HEK293 (cell line): Measurements from ENCODE around the gene OR2D3.
"Not testable (repeated sequence)": the region's sequence is repeated elsewhere in the genome, so short reads cannot be mapped to it uniquely, and the experiment has no call there.

Source experiments
- CTCF ChIA-PET: fragments of 350-600 bp; formaldehyde crosslinking; extraction: SDS; loops from one replicate; lab custom pipeline; 2021; ENCODE audit warnings: antibody characterized with exemption; lab: Yijun Ruan, JAX
- POLR2A ChIA-PET: fragments of 300-600 bp; formaldehyde crosslinking; extraction: SDS; loops from one replicate; lab custom pipeline; 2020; ENCODE audit warnings: antibody characterized with exemption, inconsistent platforms; lab: Yijun Ruan, JAX
- H3K27ac ChIP-seq: fragments of 200-500 bp; sonication (Bioruptor generic); 2 replicates; pipeline ENCODE4 v1.5.1; 2014; ENCODE audit warnings: low read depth, low read length, control low read depth, inconsistent platforms; ENCODE audit errors: extremely low read depth
- H3K36me3 ChIP-seq, 2 experiments: fragments of 200-500 bp in 1 of 2; sonication (Bioruptor generic) in 1 of 2; 1 replicate in 1 of 2; 2 replicates in 1 of 2; pipeline ENCODE4 v1.5.1; 2014 to 2017; ENCODE audit warnings: inconsistent platforms in 2 of 2, low read length in 2 of 2; ENCODE audit not compliant: control insufficient read depth in 2 of 2, insufficient read depth in 1 of 2
- H3K4me1 ChIP-seq: fragments of 200-500 bp; sonication (Bioruptor generic); 2 replicates; pipeline ENCODE4 v1.5.1; 2014; ENCODE audit warnings: mild to moderate bottlenecking, low read length, inconsistent platforms; ENCODE audit not compliant: control insufficient read depth, insufficient read depth
- H3K4me3 ChIP-seq: 2 replicates; pipeline ENCODE4 v1.5.1; 2011; ENCODE audit warnings: low read depth, mild to moderate bottlenecking, control low read depth, low read length, moderate library complexity
- H3K9me3 ChIP-seq: fragments of 200-500 bp; sonication (Bioruptor generic); 2 replicates; pipeline ENCODE4 v1.5.1; 2014; ENCODE audit warnings: low read depth, low read length, inconsistent platforms; ENCODE audit not compliant: control insufficient read depth, insufficient read depth
- HOXD13 ChIP-seq: sonication (generic); formaldehyde crosslinking; IDR thresholded peaks from 2 replicates; pipeline ENCODE4 v1.8.0; 2022; ENCODE audit warnings: missing genetic modification reagents, borderline replicate concordance
- KLF10 ChIP-seq: fragments of 450-650 bp; IDR thresholded peaks from 2 replicates; pipeline ENCODE4 v1.5.1; 2018; ENCODE audit warnings: missing biosample characterization, mild to moderate bottlenecking, missing genetic modification characterization
- SALL2 ChIP-seq: fragments of 450-650 bp; formaldehyde crosslinking; IDR thresholded peaks from 2 replicates; pipeline ENCODE4 v1.5.0; 2017; ENCODE audit warnings: missing biosample characterization, mild to moderate bottlenecking, missing genetic modification characterization, borderline replicate concordance
- ZBTB8A ChIP-seq: fragments of 450-650 bp; formaldehyde crosslinking; IDR thresholded peaks from 2 replicates; pipeline ENCODE4 v1.5.1; 2016; ENCODE audit warnings: missing biosample characterization, missing genetic modification characterization
- ZFP41 ChIP-seq: fragments of 450-650 bp; formaldehyde crosslinking; IDR thresholded peaks from 2 replicates; pipeline ENCODE4 v1.5.1; 2016; ENCODE audit warnings: missing biosample characterization, missing genetic modification characterization, borderline replicate concordance
- ZNF223 ChIP-seq: fragments of 450-650 bp; formaldehyde crosslinking; IDR thresholded peaks from 2 replicates; pipeline ENCODE4 v1.5.1; 2016; ENCODE audit warnings: missing biosample characterization, missing genetic modification characterization
- ZNF354C ChIP-seq: fragments of 450-650 bp; formaldehyde crosslinking; IDR thresholded peaks from 2 replicates; pipeline ENCODE4 v1.5.1; 2016; ENCODE audit warnings: missing biosample characterization, missing genetic modification characterization, low read depth, borderline replicate concordance
- ZNF585B ChIP-seq: fragments of 450-650 bp; formaldehyde crosslinking; IDR thresholded peaks from 2 replicates; pipeline ENCODE4 v1.5.1; 2016; ENCODE audit warnings: missing biosample characterization, missing genetic modification characterization
- ZNF610 ChIP-seq: fragments of 450-650 bp; formaldehyde crosslinking; IDR thresholded peaks from 2 replicates; pipeline ENCODE4 v1.5.1; 2016; ENCODE audit warnings: missing biosample characterization, missing genetic modification characterization, borderline replicate concordance
- ZNF670 ChIP-seq: fragments of 450-650 bp; formaldehyde crosslinking; IDR thresholded peaks from 2 replicates; pipeline ENCODE4 v1.5.1; 2016; ENCODE audit warnings: missing biosample characterization, missing genetic modification characterization, low read depth
- ZSCAN16 ChIP-seq: fragments of 450-650 bp; formaldehyde crosslinking; IDR thresholded peaks from 2 replicates; pipeline ENCODE4 v1.5.1; 2016; ENCODE audit warnings: missing biosample characterization, missing genetic modification characterization
- TF ChIP-seq, protein P1 (sequence below): fragments of 450-650 bp; IDR thresholded peaks from 2 replicates; pipeline ENCODE4 v1.5.1; 2018; ENCODE audit warnings: missing biosample characterization, missing genetic modification characterization
- TF ChIP-seq, protein P2 (sequence below): sonication (generic); formaldehyde crosslinking; IDR thresholded peaks from 2 replicates; pipeline ENCODE4 v1.8.1; 2022; ENCODE audit warnings: mild to moderate bottlenecking, moderate library complexity, missing genetic modification reagents

The OR2D3 gene

DNA sequence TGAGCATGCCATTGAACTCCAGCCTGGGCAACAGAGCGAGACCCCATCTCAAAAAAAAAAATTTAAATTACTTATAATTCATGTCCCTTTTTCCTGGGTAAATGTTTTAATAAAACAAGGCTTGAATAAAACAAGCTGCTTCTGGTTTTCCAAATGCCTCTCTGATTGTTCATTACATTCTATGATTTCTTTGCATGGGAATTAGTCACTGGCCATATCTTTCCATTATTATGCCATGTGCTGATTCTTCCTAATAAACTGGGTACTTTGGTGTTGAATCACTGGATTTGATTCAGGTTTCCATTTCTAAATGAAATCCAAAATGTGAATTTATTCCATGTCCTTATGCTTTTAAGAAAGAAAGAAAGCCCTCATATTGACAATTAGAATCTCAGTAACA, 48.0 kb downstream of the OR2D3 start:
- H3K4me1 ChIP-seq = no peaks in the 10 kb centered on the region
- H3K9me3 ChIP-seq = no peaks in the 10 kb centered on the region
- H3K36me3 ChIP-seq = no peaks in the 10 kb centered on the region
- TF ChIP-seq, protein P1, sequence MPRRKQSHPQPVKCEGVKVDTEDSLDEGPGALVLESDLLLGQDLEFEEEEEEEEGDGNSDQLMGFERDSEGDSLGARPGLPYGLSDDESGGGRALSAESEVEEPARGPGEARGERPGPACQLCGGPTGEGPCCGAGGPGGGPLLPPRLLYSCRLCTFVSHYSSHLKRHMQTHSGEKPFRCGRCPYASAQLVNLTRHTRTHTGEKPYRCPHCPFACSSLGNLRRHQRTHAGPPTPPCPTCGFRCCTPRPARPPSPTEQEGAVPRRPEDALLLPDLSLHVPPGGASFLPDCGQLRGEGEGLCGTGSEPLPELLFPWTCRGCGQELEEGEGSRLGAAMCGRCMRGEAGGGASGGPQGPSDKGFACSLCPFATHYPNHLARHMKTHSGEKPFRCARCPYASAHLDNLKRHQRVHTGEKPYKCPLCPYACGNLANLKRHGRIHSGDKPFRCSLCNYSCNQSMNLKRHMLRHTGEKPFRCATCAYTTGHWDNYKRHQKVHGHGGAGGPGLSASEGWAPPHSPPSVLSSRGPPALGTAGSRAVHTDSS = no peak
- no peak for TF ChIP-seq ZNF223
- TF ChIP-seq ZNF610 (tag by site-specific recombination) = no peak
- TF ChIP-seq SALL2 = no peak
- no peak for TF ChIP-seq HOXD13 (CRISPR knock-in tag)
- TF ChIP-seq, protein P2, sequence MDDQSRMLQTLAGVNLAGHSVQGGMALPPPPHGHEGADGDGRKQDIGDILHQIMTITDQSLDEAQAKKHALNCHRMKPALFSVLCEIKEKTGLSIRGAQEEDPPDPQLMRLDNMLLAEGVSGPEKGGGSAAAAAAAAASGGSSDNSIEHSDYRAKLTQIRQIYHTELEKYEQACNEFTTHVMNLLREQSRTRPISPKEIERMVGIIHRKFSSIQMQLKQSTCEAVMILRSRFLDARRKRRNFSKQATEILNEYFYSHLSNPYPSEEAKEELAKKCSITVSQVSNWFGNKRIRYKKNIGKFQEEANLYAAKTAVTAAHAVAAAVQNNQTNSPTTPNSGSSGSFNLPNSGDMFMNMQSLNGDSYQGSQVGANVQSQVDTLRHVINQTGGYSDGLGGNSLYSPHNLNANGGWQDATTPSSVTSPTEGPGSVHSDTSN (CRISPR knock-in tag) = no peak
- no peak for TF ChIP-seq ZNF585B
- no peak for TF ChIP-seq ZNF670 (tag by site-specific recombination)
- no peak for TF ChIP-seq ZBTB8A (tag by site-specific recombination)
- TF ChIP-seq ZSCAN16 (tag by site-specific recombination) = no peak
- TF ChIP-seq KLF10 (tag by site-specific recombination) = no peak
- no peak for TF ChIP-seq ZFP41
- TF ChIP-seq ZNF354C (tag by site-specific recombination) = no peak
- TF ChIP-seq, all 188 proteins: peak for 0
- no peak overlapping the region for H3K27ac ChIP-seq
- no peak overlapping the region for H3K4me3 ChIP-seq
- ChIA-PET CTCF (interaction anchor here (0.6 to 1.2 kb wide), 2 partner anchors 23 to 408 kb away, joined by 3 read pairs; no protein-coding TSS in a partner anchor), POLR2A (no interaction called here)

DNA sequence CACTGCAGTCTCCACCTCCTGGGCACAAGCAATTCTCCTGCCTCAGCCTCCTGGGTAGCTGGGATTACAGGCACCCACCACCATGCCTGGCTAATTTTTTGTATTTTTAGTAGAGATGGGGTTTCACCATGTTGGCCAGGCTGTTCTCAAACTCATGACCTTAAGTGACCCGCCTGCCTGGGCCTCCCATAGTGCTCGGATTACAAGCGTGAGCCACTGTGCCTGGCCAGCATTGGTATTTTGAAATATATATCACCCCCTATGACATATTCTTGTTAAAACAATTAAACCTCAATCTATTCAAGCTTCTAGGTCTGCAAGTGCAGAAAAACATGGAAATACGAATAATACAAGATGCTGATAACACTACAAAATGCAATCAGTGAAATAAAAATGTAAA, 49.1 kb downstream of the OR2D3 start:
- H3K27ac ChIP-seq, POLR2A ChIA-PET, H3K4me3 ChIP-seq, H3K9me3 ChIP-seq, H3K36me3 ChIP-seq, H3K4me1 ChIP-seq: not testable (repeated sequence)
- CTCF ChIA-PET = interaction anchor here (0.5 kb wide), 1 partner anchor 73 kb away, joined by 3 read pairs; no protein-coding TSS in a partner anchor
